ENCODE data around the gene CDC27.
"Not testable (repeated sequence)": the region's sequence is repeated elsewhere in the genome, so short reads cannot be mapped to it uniquely, and the experiment has no call there.

CDC27 gene

GRCh38 chr17:47176389-47176826, 12.7 kb downstream of the CDC27 start:
- no peak overlapping the region for H3K4me3 ChIP-seq (ENCODE audit: low read depth, low read length)
- H3K27me3 ChIP-seq (replicated peaks) = no peaks in the 10 kb centered on the region
- in situ Hi-C loops (cut with HindIII; ENCODE audit: low pct_ligation_motif_present, low sequenced_read_pairs) = no loop called here
- H3K36me3 ChIP-seq (replicated peaks) = peaks cover 37% of the 10 kb centered on the region
- DNase-seq = no peak
- no peak overlapping the region for H3K27ac ChIP-seq
- no peak for TF ChIP-seq CTCF (IDR thresholded peaks at IDR 0.05; ENCODE audit: low read depth, low read length, missing control alignments)

- in situ Hi-C loops (cut with HindIII; ENCODE audit: low pct_ligation_motif_present, low sequenced_read_pairs); H3K27ac ChIP-seq; H3K4me3 ChIP-seq (ENCODE audit: low read depth, low read length); H3K27me3 ChIP-seq (replicated peaks); DNase-seq: not testable (repeated sequence)
- peaks cover 35% of the 10 kb centered on the region for H3K36me3 ChIP-seq (replicated peaks)
These were observed 14.3 kb downstream of the CDC27 start for GRCh38 chr17:47174823-47175222.

- TF ChIP-seq CTCF (IDR thresholded peaks at IDR 0.05; ENCODE audit: low read depth, low read length, missing control alignments) = no peak
- H3K27ac ChIP-seq = no peak overlapping the region
- DNase-seq = no peak
- no peaks in the 10 kb centered on the region for H3K27me3 ChIP-seq (replicated peaks)
- no peak overlapping the region for H3K4me3 ChIP-seq (ENCODE audit: low read depth, low read length)
- H3K36me3 ChIP-seq (replicated peaks) = peaks cover 36% of the 10 kb centered on the region
- in situ Hi-C loops (cut with HindIII; ENCODE audit: low pct_ligation_motif_present, low sequenced_read_pairs) = no loop called here
These were observed 16.2 kb downstream of the CDC27 start for GRCh38 chr17:47172696-47173565.

GRCh38 chr17:47170710-47171109, 18.4 kb downstream of the CDC27 start:
- Histone ChIP-seq H3K36me3 (replicated peaks) (peaks cover 40% of the 10 kb centered on the region), H3K27ac (no peak overlapping the region)

GRCh38 chr17:47168896-47169295, 20.2 kb downstream of the CDC27 start:
- DNase-seq; H3K27me3 ChIP-seq (replicated peaks); H3K4me3 ChIP-seq (ENCODE audit: low read depth, low read length); H3K27ac ChIP-seq; in situ Hi-C loops (cut with HindIII; ENCODE audit: low pct_ligation_motif_present, low sequenced_read_pairs): not testable (repeated sequence)
- peaks cover 35% of the 10 kb centered on the region for H3K36me3 ChIP-seq (replicated peaks)

More at GRCh38 chr17:47170710-47171109, 18.4 kb downstream of the CDC27 start:
- no peaks in the 10 kb centered on the region for H3K27me3 ChIP-seq (replicated peaks)
- no peak for TF ChIP-seq CTCF (IDR thresholded peaks at IDR 0.05; ENCODE audit: low read depth, low read length, missing control alignments)
- DNase-seq = no peak
- no peak overlapping the region for H3K4me3 ChIP-seq (ENCODE audit: low read depth, low read length)
- in situ Hi-C loops (cut with HindIII; ENCODE audit: low pct_ligation_motif_present, low sequenced_read_pairs) = no loop called here

GRCh38 chr17:47166854-47167253, 22.2 kb downstream of the CDC27 start:
- H3K27ac ChIP-seq; H3K27me3 ChIP-seq (replicated peaks); in situ Hi-C loops (cut with HindIII; ENCODE audit: low pct_ligation_motif_present, low sequenced_read_pairs); DNase-seq; H3K4me3 ChIP-seq (ENCODE audit: low read depth, low read length): not testable (repeated sequence)
- H3K36me3 ChIP-seq (replicated peaks) = peaks cover 29% of the 10 kb centered on the region

GRCh38 chr17:47165137-47165536, 24.0 kb downstream of the CDC27 start:
- TF ChIP-seq CTCF (IDR thresholded peaks at IDR 0.05; ENCODE audit: low read depth, low read length, missing control alignments) = no peak
- H3K36me3 ChIP-seq (replicated peaks) = peaks cover 33% of the 10 kb centered on the region

More at GRCh38 chr17:47165137-47165536, 24.0 kb downstream of the CDC27 start:
- in situ Hi-C loops (cut with HindIII; ENCODE audit: low pct_ligation_motif_present, low sequenced_read_pairs) = no loop called here
- no peak overlapping the region for H3K4me3 ChIP-seq (ENCODE audit: low read depth, low read length)
- H3K27me3 ChIP-seq (replicated peaks) = no peaks in the 10 kb centered on the region
- no peak for DNase-seq
- H3K27ac ChIP-seq = no peak overlapping the region

Measured in brain microvascular endothelial cell (primary cell).